WERI-Rb-1 (cell line): ENCODE measurements around the gene FZD1.

ENCODE experiments used
- DNase-seq: peaks from one replicate; pipeline ENCODE4 v3.0.0-alpha.2; 2020
- H3K27ac ChIP-seq: fragments of 250-450 bp; sonication (Bioruptor Pico); 2 replicates; pipeline ENCODE4 v1.5.1; 2020; ENCODE audit warnings: mild to moderate bottlenecking, moderate library complexity
- H3K27me3 ChIP-seq: fragments of 250-450 bp; sonication (Bioruptor Pico); 2 replicates; pipeline ENCODE4 v1.5.1; 2021; ENCODE audit warnings: mild to moderate bottlenecking, low read depth, moderate library complexity; ENCODE audit not compliant: insufficient read depth, severe bottlenecking
- H3K36me3 ChIP-seq: fragments of 250-450 bp; sonication (Bioruptor Pico); 2 replicates; pipeline ENCODE4 v1.5.1; 2020; ENCODE audit warnings: mild to moderate bottlenecking, moderate library complexity
- H3K4me3 ChIP-seq: 2 replicates; pipeline ENCODE4 v1.5.1; 2011; ENCODE audit warnings: low read depth, mild to moderate bottlenecking, control low read depth, low read length
- H3K9me3 ChIP-seq: fragments of 250-450 bp; sonication (Bioruptor Pico); 2 replicates; pipeline ENCODE4 v1.5.1; 2021; ENCODE audit warnings: mild to moderate bottlenecking, moderate library complexity; ENCODE audit not compliant: severe bottlenecking
- CTCF ChIP-seq: IDR thresholded peaks from 2 replicates; pipeline ENCODE4 v1.5.1; 2011; ENCODE audit warnings: low read depth, mild to moderate bottlenecking, control low read depth, inconsistent platforms, low read length

FZD1 gene

GRCh38 chr7:91313113-91313512, 48.9 kb downstream of the FZD1 start:
- DNase-seq, result no peak

GRCh38 chr7:91314591-91315323, 50.5 kb downstream of the FZD1 start:
- no peaks in the 10 kb centered on the region for H3K27me3 ChIP-seq
- TF ChIP-seq CTCF, result no peak
- no peaks in the 10 kb centered on the region for H3K9me3 ChIP-seq
- no peak overlapping the region for H3K27ac ChIP-seq
- DNase-seq, result no peak
- H3K4me3 ChIP-seq, result no peak overlapping the region
- no peaks in the 10 kb centered on the region for H3K36me3 ChIP-seq

More at GRCh38 chr7:91313113-91313512, 48.9 kb downstream of the FZD1 start:
- Histone ChIP-seq H3K27ac (no peak overlapping the region), H3K27me3 (no peaks in the 10 kb centered on the region), H3K36me3 (no peaks in the 10 kb centered on the region), H3K9me3 (no peaks in the 10 kb centered on the region), H3K4me3 (no peak overlapping the region)
- no peak for TF ChIP-seq CTCF

- no peak for DNase-seq
- Histone ChIP-seq H3K4me3 (no peak overlapping the region), H3K27me3 (no peaks in the 10 kb centered on the region), H3K9me3 (no peaks in the 10 kb centered on the region), H3K27ac (no peak overlapping the region), H3K36me3 (no peaks in the 10 kb centered on the region)
- no peak for TF ChIP-seq CTCF
Measured at GRCh38 chr7:91316426-91316825, 52.2 kb downstream of the FZD1 start.

- no peak overlapping the region for H3K4me3 ChIP-seq
- H3K27ac ChIP-seq, result no peak overlapping the region
- H3K9me3 ChIP-seq, result no peaks in the 10 kb centered on the region
- no peak for DNase-seq
- no peaks in the 10 kb centered on the region for H3K27me3 ChIP-seq
- no peak for TF ChIP-seq CTCF
- H3K36me3 ChIP-seq, result no peaks in the 10 kb centered on the region
Measured at GRCh38 chr7:91319351-91319750, 55.1 kb downstream of the FZD1 start.

- Histone ChIP-seq H3K4me3 (no peak overlapping the region), H3K27me3 (no peaks in the 10 kb centered on the region), H3K36me3 (no peaks in the 10 kb centered on the region), H3K27ac (no peak overlapping the region), H3K9me3 (no peaks in the 10 kb centered on the region)
- TF ChIP-seq CTCF, result no peak
- DNase-seq, result no peak
Measured at GRCh38 chr7:91320366-91321078, 56.3 kb downstream of the FZD1 start.
